Trophoblast cell (in vitro differentiated cells and primary cell): Measurements from ENCODE around the gene PALLD.

Experiments used
- DNase-seq, 2 donors: peaks; one replicate each; pipeline ENCODE4 v3.0.0-alpha.2; 2016
- H2AFZ ChIP-seq: 2 replicates; pipeline ENCODE4 v1.6.1; 2013; ENCODE audit warnings: low read length, moderate library complexity, mild to moderate bottlenecking; ENCODE audit not compliant: insufficient read depth, poor library complexity
- H2AK5ac ChIP-seq: 2 replicates; pipeline ENCODE4 v1.6.1; 2013; ENCODE audit warnings: mild to moderate bottlenecking, low read length
- H2BK120ac ChIP-seq: 2 replicates; pipeline ENCODE4 v1.6.1; 2013; ENCODE audit warnings: low read length, mild to moderate bottlenecking, moderate library complexity; ENCODE audit not compliant: insufficient read depth, poor library complexity
- H2BK12ac ChIP-seq: 2 replicates; pipeline ENCODE4 v1.6.1; 2013; ENCODE audit warnings: mild to moderate bottlenecking, low read length, moderate library complexity
- H2BK5ac ChIP-seq: 2 replicates; pipeline ENCODE4 v1.6.1; 2013; ENCODE audit warnings: low read length, low read depth, moderate library complexity, mild to moderate bottlenecking; ENCODE audit not compliant: poor library complexity
- H3K14ac ChIP-seq: 2 replicates; pipeline ENCODE4 v1.6.1; 2013; ENCODE audit warnings: mild to moderate bottlenecking, low read length
- H3K18ac ChIP-seq: 2 replicates; pipeline ENCODE4 v1.6.1; 2013; ENCODE audit warnings: mild to moderate bottlenecking, low read length
- H3K23ac ChIP-seq: 2 replicates; pipeline ENCODE4 v1.6.1; 2013; ENCODE audit warnings: low read length
- H3K27ac ChIP-seq: 2 replicates; pipeline ENCODE4 v1.5.1; 2013; ENCODE audit warnings: low read depth, mild to moderate bottlenecking, inconsistent platforms, low read length, moderate library complexity
- H3K27me3 ChIP-seq: 2 replicates; pipeline ENCODE4 v1.6.1; 2013; ENCODE audit warnings: inconsistent platforms, mild to moderate bottlenecking, low read length, moderate library complexity; ENCODE audit not compliant: insufficient read depth
- H3K36me3 ChIP-seq, 2 experiments: 1 replicate in 1 of 2; 2 replicates in 1 of 2; pipeline ENCODE4 v1.6.1; 2013; ENCODE audit warnings: low read length in 2 of 2, mild to moderate bottlenecking in 2 of 2, moderate library complexity in 1 of 2; ENCODE audit not compliant: insufficient read depth in 2 of 2, control insufficient read depth in 1 of 2
- H3K4ac ChIP-seq: 2 replicates; pipeline ENCODE4 v1.6.1; 2013; ENCODE audit warnings: low read depth, mild to moderate bottlenecking, low read length, moderate library complexity
- H3K4me1 ChIP-seq, 2 experiments: 1 replicate in 1 of 2; 2 replicates in 1 of 2; pipeline ENCODE4 v1.6.1; 2013; ENCODE audit warnings: low read length in 2 of 2, mild to moderate bottlenecking in 2 of 2, moderate library complexity in 1 of 2; ENCODE audit not compliant: insufficient read depth in 2 of 2, control insufficient read depth in 1 of 2
- H3K4me2 ChIP-seq: 2 replicates; pipeline ENCODE4 v1.6.1; 2013; ENCODE audit warnings: inconsistent platforms, mild to moderate bottlenecking, low read length, moderate library complexity
- H3K4me3 ChIP-seq: 2 replicates; pipeline ENCODE4 v1.5.1; 2013; ENCODE audit warnings: mild to moderate bottlenecking, low read depth, low read length, inconsistent platforms
- H3K79me1 ChIP-seq: one replicate; pipeline ENCODE4 v1.6.1; 2013; ENCODE audit warnings: low read length
- H3K79me2 ChIP-seq: 2 replicates; pipeline ENCODE4 v1.6.1; 2013; ENCODE audit warnings: low read length, mild to moderate bottlenecking; ENCODE audit not compliant: control insufficient read depth, insufficient read depth, poor library complexity
- H3K9ac ChIP-seq: 2 replicates; pipeline ENCODE4 v1.6.1; 2013; ENCODE audit warnings: mild to moderate bottlenecking, low read length
- H3K9me3 ChIP-seq: 2 replicates; pipeline ENCODE4 v1.6.1; 2013; ENCODE audit warnings: low read depth, mild to moderate bottlenecking, control low read depth, inconsistent platforms, low read length; ENCODE audit not compliant: insufficient read depth
- H4K12ac ChIP-seq: 2 replicates; pipeline ENCODE4 v1.6.1; 2013; ENCODE audit warnings: low read depth, mild to moderate bottlenecking, low read length, moderate library complexity
- H4K8ac ChIP-seq: 2 replicates; pipeline ENCODE4 v1.6.1; 2013; ENCODE audit warnings: low read depth, mild to moderate bottlenecking, low read length, moderate library complexity
- H4K91ac ChIP-seq: one replicate; pipeline ENCODE4 v1.6.1; 2013; ENCODE audit warnings: low read depth, mild to moderate bottlenecking, low read length, moderate library complexity
- WGBS: extraction: QIAGEN DNeasy Blood & Tissue Kit; methylation state at CpG from one replicate; pipeline ENCODE4 v1.1.7; 2013; ENCODE audit warnings: missing lambda C conversion rate; ENCODE audit not compliant: insufficient read length, insufficient coverage; ENCODE audit errors: extremely low coverage; 5-methylcytosine and 5-hydroxymethylcytosine counted together

PALLD gene

DNA sequence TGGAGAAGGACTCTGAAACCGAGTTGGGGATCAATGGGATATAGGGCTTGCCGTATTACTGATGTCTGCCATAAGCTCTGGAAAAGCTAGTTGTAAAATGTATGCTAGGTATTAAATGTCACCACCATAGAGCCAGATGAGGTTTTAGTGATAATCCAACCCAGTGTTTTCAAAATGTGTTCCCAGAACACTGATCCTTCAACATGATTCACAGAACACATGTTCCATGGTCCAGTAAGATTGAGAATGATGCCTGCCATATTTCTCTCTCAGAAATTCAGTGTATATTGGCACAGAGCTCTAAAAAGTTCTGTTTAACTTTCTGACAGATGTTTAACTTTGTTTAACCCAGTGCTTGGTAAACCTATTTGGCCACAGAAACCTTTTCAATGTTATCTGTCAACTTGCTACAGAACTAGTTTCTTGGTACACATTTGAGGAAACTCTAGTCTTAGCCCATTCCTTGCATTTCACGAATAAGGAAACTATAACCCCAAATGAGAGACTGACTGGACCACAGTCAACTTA lies 160.2 kb downstream of the PALLD start:
- no peak overlapping the region for H3K14ac ChIP-seq
- H4K91ac ChIP-seq: no peak overlapping the region
- H2BK5ac ChIP-seq: no peak overlapping the region
- no CpG with 5 or more reads among the region's 3 CpGs for WGBS
- peaks cover 0 to 5% of the 10 kb centered on the region in 2 experiments for H3K36me3 ChIP-seq
- no peak overlapping the region for H3K9ac ChIP-seq
- no peak overlapping the region for H3K4me3 ChIP-seq
- H3K4ac ChIP-seq: peak overlapping the region; percentile 12
- H3K4me1 ChIP-seq: peaks cover 0 to 5% of the 10 kb centered on the region in 2 experiments
- no peak overlapping the region for H2BK120ac ChIP-seq
- no peak overlapping the region for H2BK12ac ChIP-seq
- no peak overlapping the region for H3K23ac ChIP-seq
- H4K8ac ChIP-seq: no peak overlapping the region
- no peak for DNase-seq
- no peak overlapping the region for H2AK5ac ChIP-seq
- H3K79me1 ChIP-seq: peaks cover 3% of the 10 kb centered on the region
- no peaks in the 10 kb centered on the region for H3K27me3 ChIP-seq
- H3K18ac ChIP-seq: no peak overlapping the region
- H3K4me2 ChIP-seq: no peak overlapping the region
- H3K79me2 ChIP-seq: peaks cover 4% of the 10 kb centered on the region
- no peak overlapping the region for H4K12ac ChIP-seq
- no peak overlapping the region for H3K27ac ChIP-seq
- no peaks in the 10 kb centered on the region for H3K9me3 ChIP-seq
- H2AFZ ChIP-seq: no peak overlapping the region

DNA sequence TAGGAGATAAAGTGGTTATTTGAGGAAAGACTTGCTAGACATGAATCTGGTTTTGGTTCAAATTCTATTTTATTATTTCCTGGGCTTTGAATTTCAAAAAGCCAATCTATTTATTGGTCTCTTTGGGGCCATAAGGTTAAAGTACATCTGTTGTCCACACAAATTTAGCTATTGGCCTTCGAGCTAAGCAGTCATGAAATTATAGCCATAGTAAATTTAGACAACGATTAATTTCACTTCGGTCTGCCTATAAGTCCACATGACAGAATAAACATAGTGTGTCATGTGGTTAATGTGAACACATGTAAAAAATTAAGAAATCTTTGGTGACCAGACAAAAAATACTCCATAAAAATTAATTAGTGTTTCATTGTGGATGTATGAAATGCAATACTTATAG lies 161.9 kb downstream of the PALLD start:
- Histone ChIP-seq H3K36me3 (peaks cover 0 to 5% of the 10 kb centered on the region in 2 experiments), H2AK5ac (no peak overlapping the region), H3K18ac (no peak overlapping the region), H3K9ac (no peak overlapping the region), H4K12ac (no peak overlapping the region), H3K79me1 (peaks cover 5% of the 10 kb centered on the region), H3K4me1 (peaks cover 0 to 9% of the 10 kb centered on the region in 2 experiments), H3K14ac (no peak overlapping the region), H2BK12ac (no peak overlapping the region), H2BK120ac (no peak overlapping the region), H4K91ac (no peak overlapping the region), H3K4me3 (no peak overlapping the region), H3K9me3 (no peaks in the 10 kb centered on the region), H3K27ac (no peak overlapping the region), H4K8ac (no peak overlapping the region), H3K4ac (no peak overlapping the region), H3K27me3 (no peaks in the 10 kb centered on the region), H3K23ac (no peak overlapping the region), H3K4me2 (no peak overlapping the region), H2AFZ (no peak overlapping the region), H3K79me2 (peaks cover 6% of the 10 kb centered on the region), H2BK5ac (no peak overlapping the region)
- DNase-seq: no peak
- no CpG with 5 or more reads among the region's 3 CpGs for WGBS

DNA sequence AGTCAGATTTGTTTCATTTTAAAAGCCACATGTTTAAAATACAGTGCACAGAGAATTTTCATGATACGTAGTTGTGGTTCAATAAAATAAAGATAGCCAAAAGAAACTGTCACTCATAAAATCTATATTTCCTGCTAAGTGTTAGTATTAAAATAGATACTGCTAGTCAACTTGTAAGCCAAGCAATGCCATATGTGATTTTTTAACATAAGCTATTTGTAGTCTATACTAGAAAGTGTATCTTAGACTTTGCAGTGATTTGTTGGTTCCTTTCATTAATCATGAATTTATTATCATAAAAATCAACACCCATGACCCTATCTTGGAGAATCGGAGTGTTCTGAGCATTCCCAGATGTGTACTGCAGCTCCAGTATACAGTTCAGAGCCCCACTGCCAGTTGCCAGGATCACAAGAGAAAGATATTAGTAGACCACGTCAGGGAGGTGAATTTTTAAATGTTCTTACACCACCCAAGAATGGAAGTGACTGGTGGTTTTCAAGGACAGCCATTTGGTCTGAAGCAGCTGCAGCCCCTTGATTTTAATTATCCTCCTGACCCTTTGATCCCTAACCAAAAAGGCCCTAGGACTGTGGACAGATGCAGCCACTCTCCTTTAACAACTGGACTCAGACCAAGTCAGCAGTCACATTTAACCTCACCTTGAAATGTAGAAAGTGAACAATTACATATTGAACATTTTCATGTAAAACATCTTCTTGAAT lies 163.1 kb downstream of the PALLD start:
- no peak overlapping the region for H3K4me3 ChIP-seq
- H3K9me3 ChIP-seq: no peaks in the 10 kb centered on the region
- H2BK5ac ChIP-seq: no peak overlapping the region
- H4K12ac ChIP-seq: no peak overlapping the region
- H3K4me2 ChIP-seq: no peak overlapping the region
- no peak overlapping the region for H3K27ac ChIP-seq
- no peak overlapping the region for H3K14ac ChIP-seq
- H2BK12ac ChIP-seq: no peak overlapping the region
- H2AFZ ChIP-seq: no peak overlapping the region
- H4K91ac ChIP-seq: no peak overlapping the region
- no peak overlapping the region for H3K9ac ChIP-seq
- H3K79me2 ChIP-seq: peaks cover 6% of the 10 kb centered on the region
- H2BK120ac ChIP-seq: no peak overlapping the region
- H3K4me1 ChIP-seq: peaks cover 0 to 8% of the 10 kb centered on the region in 2 experiments
- no peak overlapping the region for H2AK5ac ChIP-seq
- DNase-seq: no peak
- H3K79me1 ChIP-seq: peaks cover 5% of the 10 kb centered on the region
- no CpG with 5 or more reads among the region's 3 CpGs for WGBS
- H3K18ac ChIP-seq: no peak overlapping the region
- no peaks in the 10 kb centered on the region for H3K27me3 ChIP-seq
- H3K23ac ChIP-seq: no peak overlapping the region
- H3K36me3 ChIP-seq: peaks cover 0 to 5% of the 10 kb centered on the region in 2 experiments
- H4K8ac ChIP-seq: no peak overlapping the region
- no peak overlapping the region for H3K4ac ChIP-seq

DNA sequence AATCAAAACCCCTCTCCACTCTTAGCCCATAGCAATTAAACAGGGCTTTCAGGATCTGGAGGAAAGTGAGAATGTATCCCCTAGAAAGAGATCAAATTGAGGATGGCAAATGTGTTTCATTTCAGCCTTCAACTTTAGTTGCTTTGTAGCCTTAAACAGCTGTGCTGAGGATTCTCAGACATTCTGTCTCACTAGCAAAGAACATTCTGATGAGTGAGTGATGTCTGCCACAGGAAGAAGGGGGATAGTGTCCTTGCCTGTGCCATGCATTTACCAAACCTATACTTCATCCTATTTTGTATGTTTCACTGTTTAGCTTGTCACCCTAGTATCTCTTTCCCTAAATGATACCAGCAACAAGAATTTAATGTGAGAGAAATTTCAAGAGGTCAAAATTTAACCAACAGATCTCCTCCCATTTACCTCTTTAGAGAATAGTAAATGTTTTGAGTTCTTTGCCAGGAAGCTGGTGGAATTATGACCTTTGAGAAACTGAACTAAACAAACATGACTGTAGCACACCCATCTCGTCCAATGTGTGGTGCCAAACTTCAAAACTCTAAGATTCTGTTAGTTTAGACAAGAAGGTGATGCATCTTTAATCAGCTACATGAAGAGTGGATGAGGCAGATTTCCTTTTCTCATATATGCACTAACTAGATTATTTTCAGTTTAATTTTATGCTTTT lies 165.6 kb downstream of the PALLD start:
- WGBS: no CpG with 5 or more reads among the region's 1 CpG
- no peak overlapping the region for H3K4ac ChIP-seq
- no peak overlapping the region for H2BK12ac ChIP-seq
- H3K36me3 ChIP-seq: peaks cover 0 to 5% of the 10 kb centered on the region in 2 experiments
- H3K9ac ChIP-seq: no peak overlapping the region
- H3K4me2 ChIP-seq: no peak overlapping the region
- no peak overlapping the region for H4K91ac ChIP-seq
- H3K4me3 ChIP-seq: no peak overlapping the region
- H2BK5ac ChIP-seq: no peak overlapping the region
- DNase-seq: no peak
- no peaks in the 10 kb centered on the region for H3K27me3 ChIP-seq
- H3K23ac ChIP-seq: no peak overlapping the region
- peaks cover 0 to 14% of the 10 kb centered on the region in 2 experiments for H3K4me1 ChIP-seq
- H3K27ac ChIP-seq: no peak overlapping the region
- no peak overlapping the region for H2AK5ac ChIP-seq
- H3K18ac ChIP-seq: no peak overlapping the region
- H2BK120ac ChIP-seq: no peak overlapping the region
- peaks cover 6% of the 10 kb centered on the region for H3K79me2 ChIP-seq
- H3K14ac ChIP-seq: no peak overlapping the region
- H3K9me3 ChIP-seq: no peaks in the 10 kb centered on the region
- H2AFZ ChIP-seq: no peak overlapping the region
- no peak overlapping the region for H4K12ac ChIP-seq
- H4K8ac ChIP-seq: no peak overlapping the region
- peaks cover 4% of the 10 kb centered on the region for H3K79me1 ChIP-seq
